Measurements from ENCODE around the gene ATP13A3.

DNA sequence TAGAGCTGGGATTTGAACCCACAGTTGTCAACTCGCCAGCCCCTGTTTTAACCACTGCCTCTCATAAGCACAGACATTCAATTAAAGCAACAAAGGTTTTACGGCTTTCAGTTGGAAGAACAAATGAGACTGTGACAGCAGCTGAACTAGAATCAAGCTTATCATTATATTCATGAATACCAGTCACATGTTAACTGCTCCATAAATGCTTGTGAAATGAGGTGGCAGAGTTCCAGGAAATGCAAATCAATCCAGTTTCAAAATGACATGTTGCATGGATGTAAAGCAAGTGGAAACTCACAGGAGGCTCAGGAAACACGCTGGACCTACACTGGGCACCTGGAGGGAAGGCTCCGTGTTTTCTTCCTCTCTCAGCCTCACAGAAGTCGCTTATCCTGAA, 91.6 kb downstream of the ATP13A3 start:
- TF ChIP-seq, protein P1, sequence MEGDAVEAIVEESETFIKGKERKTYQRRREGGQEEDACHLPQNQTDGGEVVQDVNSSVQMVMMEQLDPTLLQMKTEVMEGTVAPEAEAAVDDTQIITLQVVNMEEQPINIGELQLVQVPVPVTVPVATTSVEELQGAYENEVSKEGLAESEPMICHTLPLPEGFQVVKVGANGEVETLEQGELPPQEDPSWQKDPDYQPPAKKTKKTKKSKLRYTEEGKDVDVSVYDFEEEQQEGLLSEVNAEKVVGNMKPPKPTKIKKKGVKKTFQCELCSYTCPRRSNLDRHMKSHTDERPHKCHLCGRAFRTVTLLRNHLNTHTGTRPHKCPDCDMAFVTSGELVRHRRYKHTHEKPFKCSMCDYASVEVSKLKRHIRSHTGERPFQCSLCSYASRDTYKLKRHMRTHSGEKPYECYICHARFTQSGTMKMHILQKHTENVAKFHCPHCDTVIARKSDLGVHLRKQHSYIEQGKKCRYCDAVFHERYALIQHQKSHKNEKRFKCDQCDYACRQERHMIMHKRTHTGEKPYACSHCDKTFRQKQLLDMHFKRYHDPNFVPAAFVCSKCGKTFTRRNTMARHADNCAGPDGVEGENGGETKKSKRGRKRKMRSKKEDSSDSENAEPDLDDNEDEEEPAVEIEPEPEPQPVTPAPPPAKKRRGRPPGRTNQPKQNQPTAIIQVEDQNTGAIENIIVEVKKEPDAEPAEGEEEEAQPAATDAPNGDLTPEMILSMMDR (IDR thresholded peaks at IDR 0.05; ENCODE audit: insufficient read depth, low read depth, low read length) = no peak
- TF ChIP-seq EZH2 (IDR thresholded peaks at IDR 0.05; ENCODE audit: insufficient read depth, low read length) = no peak
